A172 (cell line): ENCODE data around the gene TRABD2A. TPM values are rescaled to one million over a fixed set of nuclear protein-coding genes. Genes with fewer than 3 reads are reported as not detected.

Experiments
- DNase-seq: peaks from one replicate; pipeline ENCODE4 v3.0.0-alpha.2; 2015; ENCODE audit warnings: low spot score
- total RNA-seq: library from RNA; depleted of rRNA; stranded (reverse); fragments of >200 nt; shearing (Covaris generic); gene quantifications from 2 replicates; pipeline ENCODE4 v1.2.3, GENCODE V29; 2014

TRABD2A gene
- total RNA-seq, 1 experiment from 2014 or later: 12.6 TPM

- peak; percentile 84 for DNase-seq
Observed at GRCh38 chr2:84905181-84906107, 24.6 kb upstream of the TRABD2A start, which contains the start of gene TMSB10. Gene TMSB10, plus strand, starts transcription at chr2:84905656.

GRCh38 chr2:84904717-84905174 lies 23.9 kb upstream of the TRABD2A start:
- peak; percentile 85 for DNase-seq

GRCh38 chr2:84904151-84904550 lies 23.3 kb upstream of the TRABD2A start:
- no peak for DNase-seq

GRCh38 chr2:84902526-84902925 lies 21.6 kb upstream of the TRABD2A start:
- no peak for DNase-seq

GRCh38 chr2:84901593-84902120 lies 20.8 kb upstream of the TRABD2A start:
- DNase-seq: no peak

- no peak for DNase-seq
Observed at GRCh38 chr2:84900971-84901370, 20.1 kb upstream of the TRABD2A start.

GRCh38 chr2:84899304-84900204 lies 18.7 kb upstream of the TRABD2A start:
- DNase-seq: no peak

- DNase-seq: no peak
Observed at GRCh38 chr2:84897773-84898172, 16.9 kb upstream of the TRABD2A start.

GRCh38 chr2:84896567-84896966 lies 15.7 kb upstream of the TRABD2A start:
- DNase-seq: no peak

GRCh38 chr2:84894758-84895520 lies 14.1 kb upstream of the TRABD2A start:
- DNase-seq: peak; percentile 51

- DNase-seq: no peak
Observed at GRCh38 chr2:84894131-84894586, 13.3 kb upstream of the TRABD2A start.

GRCh38 chr2:84891355-84892010 lies 10.6 kb upstream of the TRABD2A start:
- no peak for DNase-seq

- no peak for DNase-seq
Observed at GRCh38 chr2:84889332-84889731, 8.4 kb upstream of the TRABD2A start.

GRCh38 chr2:84888401-84889276 lies 7.8 kb upstream of the TRABD2A start:
- peak; percentile 26 for DNase-seq

GRCh38 chr2:84886791-84887190 lies 5.9 kb upstream of the TRABD2A start:
- DNase-seq: no peak

- no peak for DNase-seq
Observed at GRCh38 chr2:84885111-84885510, 4.2 kb upstream of the TRABD2A start.

GRCh38 chr2:84884449-84884848 lies 3.6 kb upstream of the TRABD2A start:
- no peak for DNase-seq

GRCh38 chr2:84882775-84883550 lies 2.1 kb upstream of the TRABD2A start:
- DNase-seq: no peak

GRCh38 chr2:84882414-84882738 lies 1.5 kb upstream of the TRABD2A start:
- DNase-seq: no peak
